ENCODE data around the gene TRIM74. TPM values are rescaled to one million over a fixed set of nuclear protein-coding genes. Genes with fewer than 3 reads are reported as not detected.
"Not testable (repeated sequence)": the region's sequence is repeated elsewhere in the genome, so short reads cannot be mapped to it uniquely, and the experiment has no call there.

The TRIM74 gene
- polyA plus RNA-seq, 2 donors, result 0.19 to 0.41 TPM

GRCh38 chr7:72980382-72980781 lies 11.1 kb upstream of the TRIM74 start:
- not testable (repeated sequence) for H3K27ac ChIP-seq (ENCODE audit: low read depth in 2 of 2, low read length in 1 of 2); H3K4me1 ChIP-seq (ENCODE audit: control insufficient read depth in 2 of 2, insufficient read depth in 2 of 2, low read length in 1 of 2); H3K9me3 ChIP-seq (ENCODE audit: control insufficient read depth in 2 of 2, insufficient read depth in 1 of 2, low read depth in 1 of 2, low read length in 1 of 2); H3K4me3 ChIP-seq (ENCODE audit: low read depth in 1 of 2, low read length in 2 of 2); H3K36me3 ChIP-seq (ENCODE audit: control insufficient read depth in 2 of 2, insufficient read depth in 2 of 2, low read length in 1 of 2); H3K27me3 ChIP-seq (ENCODE audit: control insufficient read depth in 1 of 2, insufficient read depth in 2 of 2, low read length in 2 of 2)
- 91 to 96% methylated on average over 2 of the region's 6 CpGs for WGBS, 2 donors

GRCh38 chr7:72976434-72976833 lies 7.2 kb upstream of the TRIM74 start:
- not testable (repeated sequence) for H3K36me3 ChIP-seq (ENCODE audit: control insufficient read depth in 2 of 2, insufficient read depth in 2 of 2, low read length in 1 of 2); H3K4me3 ChIP-seq (ENCODE audit: low read depth in 1 of 2, low read length in 2 of 2); H3K27ac ChIP-seq (ENCODE audit: low read depth in 2 of 2, low read length in 1 of 2); H3K27me3 ChIP-seq (ENCODE audit: control insufficient read depth in 1 of 2, insufficient read depth in 2 of 2, low read length in 2 of 2); H3K9me3 ChIP-seq (ENCODE audit: control insufficient read depth in 2 of 2, insufficient read depth in 1 of 2, low read depth in 1 of 2, low read length in 1 of 2); H3K4me1 ChIP-seq (ENCODE audit: control insufficient read depth in 2 of 2, insufficient read depth in 2 of 2, low read length in 1 of 2)
- WGBS, 2 donors, result 94 to 100% methylated on average over 1 to 4 of the region's 12 CpGs

DNA sequence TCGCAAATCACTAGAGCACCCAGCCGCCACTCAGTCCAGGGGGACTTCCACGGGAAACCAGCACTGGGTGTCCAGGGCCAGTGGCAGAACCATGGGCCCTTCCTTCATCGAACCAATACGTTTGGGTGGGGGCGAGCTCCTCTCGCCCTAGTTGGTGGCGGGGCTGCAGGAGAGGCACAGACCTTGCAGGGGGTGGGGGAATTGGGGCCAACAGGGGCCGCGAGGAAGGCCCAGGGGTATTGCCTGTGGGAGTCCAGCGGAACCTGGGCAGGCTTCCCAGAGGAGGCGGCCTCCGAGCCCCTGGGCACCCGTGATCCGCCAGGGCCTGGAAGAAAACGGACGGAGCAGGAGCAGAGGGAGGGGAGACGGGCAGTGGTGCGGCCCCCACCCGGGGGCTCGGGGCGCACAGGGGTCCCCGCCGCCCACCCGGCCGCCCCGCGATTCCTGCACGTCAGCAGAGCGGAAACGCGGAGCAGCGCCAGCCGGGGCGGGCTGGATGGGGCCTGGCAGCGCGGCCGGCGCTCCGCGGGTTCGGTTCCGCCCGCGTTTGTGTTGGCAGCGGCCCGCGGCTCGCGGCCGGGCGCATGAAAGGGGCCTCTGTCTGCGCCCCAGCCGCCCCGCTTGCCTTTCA lies 6.5 kb upstream of the TRIM74 start:
- 83 to 88% methylated on average over 5 to 14 of the region's 55 CpGs for WGBS, 2 donors
- not testable (repeated sequence) for H3K4me1 ChIP-seq (ENCODE audit: control insufficient read depth in 2 of 2, insufficient read depth in 2 of 2, low read length in 1 of 2); H3K4me3 ChIP-seq (ENCODE audit: low read depth in 1 of 2, low read length in 2 of 2); H3K36me3 ChIP-seq (ENCODE audit: control insufficient read depth in 2 of 2, insufficient read depth in 2 of 2, low read length in 1 of 2); H3K27me3 ChIP-seq (ENCODE audit: control insufficient read depth in 1 of 2, insufficient read depth in 2 of 2, low read length in 2 of 2); H3K9me3 ChIP-seq (ENCODE audit: control insufficient read depth in 2 of 2, insufficient read depth in 1 of 2, low read depth in 1 of 2, low read length in 1 of 2); H3K27ac ChIP-seq (ENCODE audit: low read depth in 2 of 2, low read length in 1 of 2)

DNA sequence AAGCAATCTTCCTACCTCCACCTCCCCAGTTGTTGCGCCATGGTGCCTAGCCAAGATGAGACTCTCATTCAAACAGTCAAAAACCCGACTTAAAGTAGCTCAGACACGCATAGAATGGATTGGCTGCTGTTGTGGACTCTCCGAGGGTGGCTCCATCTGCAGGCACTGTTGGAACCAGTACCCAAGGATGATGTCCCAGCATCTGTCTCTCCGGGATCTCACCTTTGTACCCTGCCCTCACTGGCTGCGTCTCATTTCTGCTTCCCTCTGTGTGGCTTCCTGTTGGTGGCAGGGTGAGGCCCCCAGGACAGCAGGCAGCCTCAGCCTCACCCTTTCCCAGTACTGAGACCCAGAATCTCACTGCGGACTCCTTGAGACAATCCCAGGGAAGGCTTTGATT lies 5.5 kb upstream of the TRIM74 start:
- WGBS, 2 donors, result 90 to 92% methylated on average over 2 to 4 of the region's 7 CpGs
- H3K27ac ChIP-seq (ENCODE audit: low read depth in 2 of 2, low read length in 1 of 2), result not testable (repeated sequence)

DNA sequence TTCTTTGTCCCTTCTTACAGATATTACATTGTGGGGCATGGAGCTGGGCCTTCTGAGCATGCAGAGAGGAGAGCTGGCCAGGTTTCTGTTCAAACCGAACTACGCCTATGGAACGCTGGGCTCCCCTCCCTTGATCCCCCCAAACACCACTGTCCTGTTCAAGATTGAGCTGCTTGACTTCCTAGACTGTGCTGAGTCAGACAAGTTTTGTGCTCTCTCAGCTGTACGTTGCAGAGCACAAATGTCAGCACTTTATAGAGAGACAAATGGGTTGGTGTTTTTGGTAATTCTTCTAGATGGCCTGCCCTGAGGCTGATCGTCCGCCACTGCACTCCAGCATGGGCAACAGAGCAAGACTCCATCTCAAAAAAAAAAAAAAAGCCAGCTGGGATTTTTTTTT lies 2.2 kb upstream of the TRIM74 start:
- not testable (repeated sequence) for H3K9me3 ChIP-seq (ENCODE audit: control insufficient read depth in 2 of 2, insufficient read depth in 1 of 2, low read depth in 1 of 2, low read length in 1 of 2); H3K27ac ChIP-seq (ENCODE audit: low read depth in 2 of 2, low read length in 1 of 2); H3K36me3 ChIP-seq (ENCODE audit: control insufficient read depth in 2 of 2, insufficient read depth in 2 of 2, low read length in 1 of 2); H3K27me3 ChIP-seq (ENCODE audit: control insufficient read depth in 1 of 2, insufficient read depth in 2 of 2, low read length in 2 of 2); H3K4me1 ChIP-seq (ENCODE audit: control insufficient read depth in 2 of 2, insufficient read depth in 2 of 2, low read length in 1 of 2); H3K4me3 ChIP-seq (ENCODE audit: low read depth in 1 of 2, low read length in 2 of 2)
- WGBS, 2 donors, result no CpG with 5 or more reads among the region's 6 CpGs

More for the DNA sequence above, 5.5 kb upstream of the TRIM74 start:
- not testable (repeated sequence) for H3K27me3 ChIP-seq (ENCODE audit: control insufficient read depth in 1 of 2, insufficient read depth in 2 of 2, low read length in 2 of 2); H3K36me3 ChIP-seq (ENCODE audit: control insufficient read depth in 2 of 2, insufficient read depth in 2 of 2, low read length in 1 of 2); H3K4me1 ChIP-seq (ENCODE audit: control insufficient read depth in 2 of 2, insufficient read depth in 2 of 2, low read length in 1 of 2); H3K9me3 ChIP-seq (ENCODE audit: control insufficient read depth in 2 of 2, insufficient read depth in 1 of 2, low read depth in 1 of 2, low read length in 1 of 2); H3K4me3 ChIP-seq (ENCODE audit: low read depth in 1 of 2, low read length in 2 of 2)

- H3K27ac ChIP-seq (ENCODE audit: low read depth in 2 of 2, low read length in 1 of 2); H3K36me3 ChIP-seq (ENCODE audit: control insufficient read depth in 2 of 2, insufficient read depth in 2 of 2, low read length in 1 of 2); H3K4me1 ChIP-seq (ENCODE audit: control insufficient read depth in 2 of 2, insufficient read depth in 2 of 2, low read length in 1 of 2); H3K9me3 ChIP-seq (ENCODE audit: control insufficient read depth in 2 of 2, insufficient read depth in 1 of 2, low read depth in 1 of 2, low read length in 1 of 2); H3K4me3 ChIP-seq (ENCODE audit: low read depth in 1 of 2, low read length in 2 of 2); H3K27me3 ChIP-seq (ENCODE audit: control insufficient read depth in 1 of 2, insufficient read depth in 2 of 2, low read length in 2 of 2): not testable (repeated sequence)
- WGBS, 2 donors, result 38 to 54% methylated on average over 5 to 17 of the region's 29 CpGs
Measured at GRCh38 chr7:72969688-72970087, 422 bp upstream of the TRIM74 start.

GRCh38 chr7:72966892-72967291 lies 2.4 kb downstream of the TRIM74 start:
- not testable (repeated sequence) for H3K4me1 ChIP-seq (ENCODE audit: control insufficient read depth in 2 of 2, insufficient read depth in 2 of 2, low read length in 1 of 2); H3K4me3 ChIP-seq (ENCODE audit: low read depth in 1 of 2, low read length in 2 of 2); H3K27me3 ChIP-seq (ENCODE audit: control insufficient read depth in 1 of 2, insufficient read depth in 2 of 2, low read length in 2 of 2); H3K9me3 ChIP-seq (ENCODE audit: control insufficient read depth in 2 of 2, insufficient read depth in 1 of 2, low read depth in 1 of 2, low read length in 1 of 2); H3K36me3 ChIP-seq (ENCODE audit: control insufficient read depth in 2 of 2, insufficient read depth in 2 of 2, low read length in 1 of 2); H3K27ac ChIP-seq (ENCODE audit: low read depth in 2 of 2, low read length in 1 of 2)
- WGBS, 2 donors, result 49 to 89% methylated on average over 2 of the region's 3 CpGs

GRCh38 chr7:72965186-72965975 lies 3.9 kb downstream of the TRIM74 start:
- not testable (repeated sequence) for H3K36me3 ChIP-seq (ENCODE audit: control insufficient read depth in 2 of 2, insufficient read depth in 2 of 2, low read length in 1 of 2); H3K9me3 ChIP-seq (ENCODE audit: control insufficient read depth in 2 of 2, insufficient read depth in 1 of 2, low read depth in 1 of 2, low read length in 1 of 2); H3K27me3 ChIP-seq (ENCODE audit: control insufficient read depth in 1 of 2, insufficient read depth in 2 of 2, low read length in 2 of 2); H3K27ac ChIP-seq (ENCODE audit: low read depth in 2 of 2, low read length in 1 of 2); H3K4me1 ChIP-seq (ENCODE audit: control insufficient read depth in 2 of 2, insufficient read depth in 2 of 2, low read length in 1 of 2); H3K4me3 ChIP-seq (ENCODE audit: low read depth in 1 of 2, low read length in 2 of 2)
- WGBS, 2 donors, result no CpG with 5 or more reads among the region's 31 CpGs

- H3K4me3 ChIP-seq (ENCODE audit: low read depth in 1 of 2, low read length in 2 of 2); H3K36me3 ChIP-seq (ENCODE audit: control insufficient read depth in 2 of 2, insufficient read depth in 2 of 2, low read length in 1 of 2); H3K4me1 ChIP-seq (ENCODE audit: control insufficient read depth in 2 of 2, insufficient read depth in 2 of 2, low read length in 1 of 2); H3K27me3 ChIP-seq (ENCODE audit: control insufficient read depth in 1 of 2, insufficient read depth in 2 of 2, low read length in 2 of 2); H3K27ac ChIP-seq (ENCODE audit: low read depth in 2 of 2, low read length in 1 of 2); H3K9me3 ChIP-seq (ENCODE audit: control insufficient read depth in 2 of 2, insufficient read depth in 1 of 2, low read depth in 1 of 2, low read length in 1 of 2): not testable (repeated sequence)
- 75 to 93% methylated on average over 4 of the region's 8 CpGs for WGBS, 2 donors
Measured at GRCh38 chr7:72963056-72963455, 6.2 kb downstream of the TRIM74 start.

- not testable (repeated sequence) for H3K27ac ChIP-seq (ENCODE audit: low read depth in 2 of 2, low read length in 1 of 2); H3K4me3 ChIP-seq (ENCODE audit: low read depth in 1 of 2, low read length in 2 of 2); H3K9me3 ChIP-seq (ENCODE audit: control insufficient read depth in 2 of 2, insufficient read depth in 1 of 2, low read depth in 1 of 2, low read length in 1 of 2); H3K4me1 ChIP-seq (ENCODE audit: control insufficient read depth in 2 of 2, insufficient read depth in 2 of 2, low read length in 1 of 2); H3K36me3 ChIP-seq (ENCODE audit: control insufficient read depth in 2 of 2, insufficient read depth in 2 of 2, low read length in 1 of 2); H3K27me3 ChIP-seq (ENCODE audit: control insufficient read depth in 1 of 2, insufficient read depth in 2 of 2, low read length in 2 of 2)
- WGBS, 2 donors, result no CpG with 5 or more reads among the region's 9 CpGs
Measured at GRCh38 chr7:72961346-72961650, 8.0 kb downstream of the TRIM74 start.
